ENCODE results near the gene CNDP2.
"Not testable (repeated sequence)": the region's sequence is repeated elsewhere in the genome, so short reads cannot be mapped to it uniquely, and the experiment has no call there.

DNA sequence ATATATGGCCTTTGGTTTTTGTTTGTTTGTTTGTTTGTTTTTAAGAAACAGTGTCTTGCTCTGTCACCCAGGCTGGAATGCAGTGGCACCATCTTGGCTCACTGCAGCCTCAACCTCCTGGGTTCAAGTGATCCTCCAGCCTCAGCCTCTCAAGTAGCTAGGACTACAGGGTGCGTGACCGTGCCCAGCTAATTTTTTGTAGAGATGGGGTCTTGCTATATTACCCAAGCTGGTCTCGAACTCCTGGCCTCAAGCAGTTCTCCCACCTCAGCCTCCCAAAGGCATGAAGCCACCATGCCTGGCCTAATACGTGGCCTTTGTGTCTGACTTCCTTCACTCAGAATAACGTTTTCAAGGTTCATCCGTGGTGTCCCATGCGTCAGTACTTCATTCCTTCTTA is 28.8 kb downstream of the CNDP2 start:
- TF ChIP-seq, protein P1, sequence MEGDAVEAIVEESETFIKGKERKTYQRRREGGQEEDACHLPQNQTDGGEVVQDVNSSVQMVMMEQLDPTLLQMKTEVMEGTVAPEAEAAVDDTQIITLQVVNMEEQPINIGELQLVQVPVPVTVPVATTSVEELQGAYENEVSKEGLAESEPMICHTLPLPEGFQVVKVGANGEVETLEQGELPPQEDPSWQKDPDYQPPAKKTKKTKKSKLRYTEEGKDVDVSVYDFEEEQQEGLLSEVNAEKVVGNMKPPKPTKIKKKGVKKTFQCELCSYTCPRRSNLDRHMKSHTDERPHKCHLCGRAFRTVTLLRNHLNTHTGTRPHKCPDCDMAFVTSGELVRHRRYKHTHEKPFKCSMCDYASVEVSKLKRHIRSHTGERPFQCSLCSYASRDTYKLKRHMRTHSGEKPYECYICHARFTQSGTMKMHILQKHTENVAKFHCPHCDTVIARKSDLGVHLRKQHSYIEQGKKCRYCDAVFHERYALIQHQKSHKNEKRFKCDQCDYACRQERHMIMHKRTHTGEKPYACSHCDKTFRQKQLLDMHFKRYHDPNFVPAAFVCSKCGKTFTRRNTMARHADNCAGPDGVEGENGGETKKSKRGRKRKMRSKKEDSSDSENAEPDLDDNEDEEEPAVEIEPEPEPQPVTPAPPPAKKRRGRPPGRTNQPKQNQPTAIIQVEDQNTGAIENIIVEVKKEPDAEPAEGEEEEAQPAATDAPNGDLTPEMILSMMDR (IDR thresholded peaks at IDR 0.05; ENCODE audit: low read depth, low read length, poor library complexity, severe bottlenecking), result not testable (repeated sequence)
- not testable (repeated sequence) for TF ChIP-seq EZH2phosphoT487 (IDR thresholded peaks at IDR 0.05; ENCODE audit: borderline replicate concordance, low read length)

All from DOHH2 (cell line).